WTC11 (cell line): ENCODE results near the gene SLC35A3. TPM values are rescaled to one million over a fixed set of nuclear protein-coding genes. Genes with fewer than 3 reads are reported as not detected.
"Not testable (repeated sequence)": the region's sequence is repeated elsewhere in the genome, so short reads cannot be mapped to it uniquely, and the experiment has no call there.

Experiments
- ATAC-seq: fragments of 200-7000 bp; cut with Tn5 transposase; 2 replicates; pipeline ENCODE4 v1.10.0; 2021; ENCODE audit warnings: mild to moderate bottlenecking, moderate library complexity
- CTCF ChIA-PET: fragments of 300-600 bp; sonication (Branson Sonifier 250); formaldehyde crosslinking; loops from one replicate; lab custom pipeline; 2021; ENCODE audit warnings: antibody characterized with exemption; lab: Charles Lee
- POLR2A ChIA-PET: fragments of 350-600 bp; sonication (Branson Sonifier 250); formaldehyde crosslinking; loops from one replicate; lab custom pipeline; 2021; ENCODE audit warnings: antibody characterized with exemption; lab: Charles Lee
- DNase-seq: peaks from one replicate; pipeline ENCODE4 v3.0.0; 2021; ENCODE audit warnings: low spot score
- H3K27ac Mint-ChIP-seq: 2 replicates; pipeline ENCODE4 v1.8.0; 2021; ENCODE audit warnings: mixed read lengths
- H3K27me3 Mint-ChIP-seq: 2 replicates; pipeline ENCODE4 v1.8.0; 2021; ENCODE audit warnings: low read depth, mild to moderate bottlenecking, moderate library complexity, mixed read lengths
- H3K36me3 Mint-ChIP-seq: 2 replicates; pipeline ENCODE4 v1.8.0; 2021; ENCODE audit warnings: mixed read lengths
- H3K4me1 Mint-ChIP-seq: 2 replicates; pipeline ENCODE4 v1.8.0; 2022; ENCODE audit warnings: mixed read lengths
- H3K4me3 Mint-ChIP-seq: 2 replicates; pipeline ENCODE4 v1.8.0; 2021; ENCODE audit warnings: mild to moderate bottlenecking, moderate library complexity, mixed read lengths
- H3K9me3 Mint-ChIP-seq: 2 replicates; pipeline ENCODE4 v1.8.0; 2021; ENCODE audit warnings: mixed read lengths
- AFF4 ChIP-seq: sonication (generic); formaldehyde crosslinking; IDR thresholded peaks from 2 replicates; pipeline ENCODE4 v1.8.1; 2023; ENCODE audit warnings: mild to moderate bottlenecking, missing genetic modification reagents, borderline replicate concordance
- ATF6 ChIP-seq: sonication (generic); formaldehyde crosslinking; IDR thresholded peaks from 2 replicates; pipeline ENCODE4 v1.8.1; 2023; ENCODE audit warnings: mild to moderate bottlenecking, missing genetic modification reagents
- EMX1 ChIP-seq: fragments of 250-450 bp; sonication (Bioruptor Pico); IDR thresholded peaks from 2 replicates; pipeline ENCODE4 v1.8.0; 2021; ENCODE audit warnings: mild to moderate bottlenecking
- GABPB1 ChIP-seq: sonication (generic); formaldehyde crosslinking; IDR thresholded peaks from 2 replicates; pipeline ENCODE4 v1.8.1; 2023; ENCODE audit warnings: mild to moderate bottlenecking, missing genetic modification reagents
- IRF2 ChIP-seq: sonication (generic); formaldehyde crosslinking; IDR thresholded peaks from 2 replicates; pipeline ENCODE4 v1.8.0; 2022; ENCODE audit warnings: low read depth, missing genetic modification reagents, borderline replicate concordance
- MLX ChIP-seq: sonication (generic); formaldehyde crosslinking; IDR thresholded peaks from 2 replicates; pipeline ENCODE4 v1.8.1; 2023; ENCODE audit warnings: mild to moderate bottlenecking, missing genetic modification reagents, moderate library complexity
- NR2C2 ChIP-seq: sonication (generic); formaldehyde crosslinking; IDR thresholded peaks from 2 replicates; pipeline ENCODE4 v1.8.0; 2022; ENCODE audit warnings: mild to moderate bottlenecking, missing genetic modification reagents
- PRRX2 ChIP-seq: fragments of 250-450 bp; sonication (Bioruptor Pico); IDR thresholded peaks from 2 replicates; pipeline ENCODE4 v1.8.0; 2021; ENCODE audit warnings: mild to moderate bottlenecking
- RORB ChIP-seq: fragments of 250-450 bp; sonication (Bioruptor Pico); IDR thresholded peaks from 2 replicates; pipeline ENCODE4 v1.9.0; 2021; ENCODE audit warnings: mild to moderate bottlenecking
- SMAD4 ChIP-seq: sonication (generic); formaldehyde crosslinking; IDR thresholded peaks from 2 replicates; pipeline ENCODE4 v1.8.0; 2022; ENCODE audit warnings: mild to moderate bottlenecking, missing genetic modification reagents
- SOX15 ChIP-seq: fragments of 250-450 bp; sonication (Bioruptor Pico); IDR thresholded peaks from 2 replicates; pipeline ENCODE4 v1.9.0; 2021; ENCODE audit warnings: mild to moderate bottlenecking
- TCF7 ChIP-seq: sonication (generic); formaldehyde crosslinking; IDR thresholded peaks from 2 replicates; pipeline ENCODE4 v1.8.0; 2022; ENCODE audit warnings: mild to moderate bottlenecking, low read depth, missing genetic modification reagents, moderate library complexity
- USF2 ChIP-seq: sonication (generic); formaldehyde crosslinking; IDR thresholded peaks from 2 replicates; pipeline ENCODE4 v1.8.1; 2023; ENCODE audit warnings: mild to moderate bottlenecking, missing genetic modification reagents, moderate library complexity
- ZBTB21 ChIP-seq: sonication (generic); formaldehyde crosslinking; IDR thresholded peaks from 2 replicates; pipeline ENCODE4 v1.8.1; 2023; ENCODE audit warnings: mild to moderate bottlenecking, missing genetic modification reagents, borderline replicate concordance
- ZNF121 ChIP-seq: sonication (generic); formaldehyde crosslinking; IDR thresholded peaks from 2 replicates; pipeline ENCODE4 v1.8.0; 2023; ENCODE audit warnings: missing genetic modification reagents
- ZNF317 ChIP-seq: sonication (generic); formaldehyde crosslinking; IDR thresholded peaks from 2 replicates; pipeline ENCODE4 v1.8.1; 2023; ENCODE audit warnings: low read depth, mild to moderate bottlenecking, moderate library complexity, missing genetic modification reagents, borderline replicate concordance
- ZNF416 ChIP-seq: fragments of 250-450 bp; sonication (Bioruptor Pico); IDR thresholded peaks from 2 replicates; pipeline ENCODE4 v1.9.0; 2021; ENCODE audit warnings: mild to moderate bottlenecking, inconsistent platforms
- total RNA-seq: library from RNA; stranded (reverse); gene quantifications from 3 replicates; pipeline ENCODE4 v1.2.3, GENCODE V29; 2021
- TF ChIP-seq, protein P1 (sequence below): sonication (generic); formaldehyde crosslinking; IDR thresholded peaks from 2 replicates; pipeline ENCODE4 v1.8.0; 2022; ENCODE audit warnings: mild to moderate bottlenecking, missing genetic modification reagents
- TF ChIP-seq, protein P2 (sequence below): sonication (generic); formaldehyde crosslinking; IDR thresholded peaks from 2 replicates; pipeline ENCODE4 v1.8.1; 2022; ENCODE audit warnings: low read depth, missing genetic modification reagents, borderline replicate concordance
- TF ChIP-seq, protein P3 (sequence below): sonication (generic); formaldehyde crosslinking; IDR thresholded peaks from 2 replicates; pipeline ENCODE4 v1.8.0; 2022; ENCODE audit warnings: missing genetic modification reagents

The SLC35A3 gene
- total RNA-seq, 1 experiment from 2014 or later: 14.5 TPM

GRCh38 chr1:100045206-100045605 lies 75.4 kb downstream of the SLC35A3 start (continued):
- TF ChIP-seq, protein P1, sequence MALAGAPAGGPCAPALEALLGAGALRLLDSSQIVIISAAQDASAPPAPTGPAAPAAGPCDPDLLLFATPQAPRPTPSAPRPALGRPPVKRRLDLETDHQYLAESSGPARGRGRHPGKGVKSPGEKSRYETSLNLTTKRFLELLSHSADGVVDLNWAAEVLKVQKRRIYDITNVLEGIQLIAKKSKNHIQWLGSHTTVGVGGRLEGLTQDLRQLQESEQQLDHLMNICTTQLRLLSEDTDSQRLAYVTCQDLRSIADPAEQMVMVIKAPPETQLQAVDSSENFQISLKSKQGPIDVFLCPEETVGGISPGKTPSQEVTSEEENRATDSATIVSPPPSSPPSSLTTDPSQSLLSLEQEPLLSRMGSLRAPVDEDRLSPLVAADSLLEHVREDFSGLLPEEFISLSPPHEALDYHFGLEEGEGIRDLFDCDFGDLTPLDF (CRISPR knock-in tag): no peak
- TF ChIP-seq RORB (CRISPR knock-in tag): no peak
- no peak for TF ChIP-seq ATF6 (CRISPR knock-in tag)
- TF ChIP-seq, protein P2, sequence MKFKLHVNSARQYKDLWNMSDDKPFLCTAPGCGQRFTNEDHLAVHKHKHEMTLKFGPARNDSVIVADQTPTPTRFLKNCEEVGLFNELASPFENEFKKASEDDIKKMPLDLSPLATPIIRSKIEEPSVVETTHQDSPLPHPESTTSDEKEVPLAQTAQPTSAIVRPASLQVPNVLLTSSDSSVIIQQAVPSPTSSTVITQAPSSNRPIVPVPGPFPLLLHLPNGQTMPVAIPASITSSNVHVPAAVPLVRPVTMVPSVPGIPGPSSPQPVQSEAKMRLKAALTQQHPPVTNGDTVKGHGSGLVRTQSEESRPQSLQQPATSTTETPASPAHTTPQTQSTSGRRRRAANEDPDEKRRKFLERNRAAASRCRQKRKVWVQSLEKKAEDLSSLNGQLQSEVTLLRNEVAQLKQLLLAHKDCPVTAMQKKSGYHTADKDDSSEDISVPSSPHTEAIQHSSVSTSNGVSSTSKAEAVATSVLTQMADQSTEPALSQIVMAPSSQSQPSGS (CRISPR knock-in tag): no peak
- TF ChIP-seq ZNF317: no peak
- no peak for TF ChIP-seq PRRX2 (CRISPR knock-in tag)
- TF ChIP-seq IRF2 (CRISPR knock-in tag): no peak
- TF ChIP-seq TCF7 (CRISPR knock-in tag): no peak

DNA sequence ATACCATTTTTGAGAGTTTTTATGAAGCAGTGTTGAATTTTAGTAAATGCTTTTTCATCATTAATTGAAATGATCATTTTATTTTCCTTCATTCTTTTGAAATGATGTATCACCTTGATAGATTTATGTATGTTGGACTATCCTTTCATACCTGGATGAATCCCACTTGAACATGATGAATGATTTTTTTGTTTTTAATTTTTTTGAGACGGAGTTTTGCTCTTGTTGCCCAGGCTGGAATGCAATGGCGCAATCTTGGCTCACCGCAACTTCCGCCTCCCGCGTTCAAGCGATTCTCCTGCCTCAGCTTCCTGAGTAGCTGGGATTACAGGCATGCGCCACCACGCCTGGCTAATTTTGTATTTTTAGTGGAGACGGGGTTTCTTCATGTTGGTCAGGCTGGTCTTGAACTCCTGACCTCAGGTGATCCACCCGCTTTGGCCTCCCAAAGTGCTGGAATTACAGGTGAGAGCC lies 77.5 kb downstream of the SLC35A3 start:
- CTCF ChIA-PET, ATAC-seq, H3K4me3 Mint-ChIP-seq, H3K9me3 Mint-ChIP-seq, H3K27me3 Mint-ChIP-seq, DNase-seq: not testable (repeated sequence)
- Mint-ChIP-seq H3K36me3 (peaks cover 15% of the 10 kb centered on the region), H3K4me1 (peaks cover 49% of the 10 kb centered on the region), H3K27ac (peak overlapping the region; percentile 50; the same call in 1 of the 2 replicates)
- POLR2A ChIA-PET: interaction anchor here (1.7 kb wide), 1 partner anchor 10 kb away, joined by 6 read pairs; a partner anchor contains a TSS

- DNase-seq: no peak
- peaks cover 40% of the 10 kb centered on the region for H3K4me1 Mint-ChIP-seq
- peaks cover 3% of the 10 kb centered on the region; the same call in 1 of the 2 replicates for H3K36me3 Mint-ChIP-seq
- no peak overlapping the region for H3K4me3 Mint-ChIP-seq
- ChIA-PET CTCF (no interaction called here), POLR2A (no interaction called here)
- no peaks in the 10 kb centered on the region for H3K9me3 Mint-ChIP-seq
- no peak for ATAC-seq
- no peaks in the 10 kb centered on the region for H3K27me3 Mint-ChIP-seq
- peak overlapping the region; percentile 88 for H3K27ac Mint-ChIP-seq
- no peak for TF ChIP-seq SMAD4
- TF ChIP-seq AFF4: no peak
- no peak for TF ChIP-seq NR2C2 (CRISPR knock-in tag)
- no peak for TF ChIP-seq EMX1 (CRISPR knock-in tag)
- no peak for TF ChIP-seq USF2 (CRISPR knock-in tag)
- no peak for TF ChIP-seq SOX15 (CRISPR knock-in tag)
- TF ChIP-seq, protein P3, sequence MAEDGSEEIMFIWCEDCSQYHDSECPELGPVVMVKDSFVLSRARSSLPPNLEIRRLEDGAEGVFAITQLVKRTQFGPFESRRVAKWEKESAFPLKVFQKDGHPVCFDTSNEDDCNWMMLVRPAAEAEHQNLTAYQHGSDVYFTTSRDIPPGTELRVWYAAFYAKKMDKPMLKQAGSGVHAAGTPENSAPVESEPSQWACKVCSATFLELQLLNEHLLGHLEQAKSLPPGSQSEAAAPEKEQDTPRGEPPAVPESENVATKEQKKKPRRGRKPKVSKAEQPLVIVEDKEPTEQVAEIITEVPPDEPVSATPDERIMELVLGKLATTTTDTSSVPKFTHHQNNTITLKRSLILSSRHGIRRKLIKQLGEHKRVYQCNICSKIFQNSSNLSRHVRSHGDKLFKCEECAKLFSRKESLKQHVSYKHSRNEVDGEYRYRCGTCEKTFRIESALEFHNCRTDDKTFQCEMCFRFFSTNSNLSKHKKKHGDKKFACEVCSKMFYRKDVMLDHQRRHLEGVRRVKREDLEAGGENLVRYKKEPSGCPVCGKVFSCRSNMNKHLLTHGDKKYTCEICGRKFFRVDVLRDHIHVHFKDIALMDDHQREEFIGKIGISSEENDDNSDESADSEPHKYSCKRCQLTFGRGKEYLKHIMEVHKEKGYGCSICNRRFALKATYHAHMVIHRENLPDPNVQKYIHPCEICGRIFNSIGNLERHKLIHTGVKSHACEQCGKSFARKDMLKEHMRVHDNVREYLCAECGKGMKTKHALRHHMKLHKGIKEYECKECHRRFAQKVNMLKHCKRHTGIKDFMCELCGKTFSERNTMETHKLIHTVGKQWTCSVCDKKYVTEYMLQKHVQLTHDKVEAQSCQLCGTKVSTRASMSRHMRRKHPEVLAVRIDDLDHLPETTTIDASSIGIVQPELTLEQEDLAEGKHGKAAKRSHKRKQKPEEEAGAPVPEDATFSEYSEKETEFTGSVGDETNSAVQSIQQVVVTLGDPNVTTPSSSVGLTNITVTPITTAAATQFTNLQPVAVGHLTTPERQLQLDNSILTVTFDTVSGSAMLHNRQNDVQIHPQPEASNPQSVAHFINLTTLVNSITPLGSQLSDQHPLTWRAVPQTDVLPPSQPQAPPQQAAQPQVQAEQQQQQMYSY: no peak
- TF ChIP-seq MLX: no peak
- TF ChIP-seq ZBTB21 (CRISPR knock-in tag): no peak
- no peak for TF ChIP-seq GABPB1
- no peak for TF ChIP-seq ZNF416 (CRISPR knock-in tag)
- no peak for TF ChIP-seq ZNF121
These were observed 80.3 kb downstream of the SLC35A3 start for GRCh38 chr1:100050139-100050538.
